Gastrocnemius medialis (tissue), 4 donors: ENCODE results near the gene PGAM5.

Experiments
- POLR2A ChIP-seq, 2 donors: fragments of 450-650 bp; IDR thresholded peaks; one replicate each; pipeline ENCODE4 v1.6.1; 2017; ENCODE audit warnings: antibody characterized with exemption in 2 of 2, mild to moderate bottlenecking in 2 of 2, moderate library complexity in 2 of 2
- TF ChIP-seq, protein P1 (sequence below), 5 experiments: fragments of 450-650 bp in 3 of 5; fragments of 200-600 bp in 2 of 5; sonication (generic) in 2 of 5; IDR thresholded peaks in 4 of 5; conservative IDR thresholded peaks in 1 of 5; 1 replicate in 4 of 5; 2 replicates in 1 of 5; pipeline ENCODE4 v1.5.1; 2016 to 2019; ENCODE audit warnings: antibody characterized with exemption in 5 of 5, mild to moderate bottlenecking in 3 of 5, moderate library complexity in 3 of 5

DNA sequence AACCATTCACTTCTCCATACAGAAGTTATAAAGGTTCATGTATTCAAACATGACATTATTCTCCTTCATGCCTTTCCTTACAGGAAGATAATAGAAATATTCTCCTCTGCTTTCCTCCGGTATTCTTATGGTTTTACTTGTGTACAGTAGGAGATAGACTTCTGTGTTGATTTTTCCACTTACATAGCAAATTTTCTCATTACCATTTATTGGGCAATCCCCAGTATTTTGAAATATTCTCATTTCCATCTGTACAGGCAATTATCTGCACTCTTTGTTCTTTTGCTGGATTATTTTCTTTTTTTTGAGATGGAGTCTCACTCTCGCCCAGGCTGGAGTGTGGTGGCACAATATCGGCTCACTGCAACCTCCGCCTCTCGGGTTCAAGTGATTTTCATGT lies 12.3 kb upstream of the PGAM5 start:
- TF ChIP-seq, protein P1, sequence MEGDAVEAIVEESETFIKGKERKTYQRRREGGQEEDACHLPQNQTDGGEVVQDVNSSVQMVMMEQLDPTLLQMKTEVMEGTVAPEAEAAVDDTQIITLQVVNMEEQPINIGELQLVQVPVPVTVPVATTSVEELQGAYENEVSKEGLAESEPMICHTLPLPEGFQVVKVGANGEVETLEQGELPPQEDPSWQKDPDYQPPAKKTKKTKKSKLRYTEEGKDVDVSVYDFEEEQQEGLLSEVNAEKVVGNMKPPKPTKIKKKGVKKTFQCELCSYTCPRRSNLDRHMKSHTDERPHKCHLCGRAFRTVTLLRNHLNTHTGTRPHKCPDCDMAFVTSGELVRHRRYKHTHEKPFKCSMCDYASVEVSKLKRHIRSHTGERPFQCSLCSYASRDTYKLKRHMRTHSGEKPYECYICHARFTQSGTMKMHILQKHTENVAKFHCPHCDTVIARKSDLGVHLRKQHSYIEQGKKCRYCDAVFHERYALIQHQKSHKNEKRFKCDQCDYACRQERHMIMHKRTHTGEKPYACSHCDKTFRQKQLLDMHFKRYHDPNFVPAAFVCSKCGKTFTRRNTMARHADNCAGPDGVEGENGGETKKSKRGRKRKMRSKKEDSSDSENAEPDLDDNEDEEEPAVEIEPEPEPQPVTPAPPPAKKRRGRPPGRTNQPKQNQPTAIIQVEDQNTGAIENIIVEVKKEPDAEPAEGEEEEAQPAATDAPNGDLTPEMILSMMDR (IDR thresholded peaks at IDR 0.05 in 4 of 5, conservative IDR thresholded peaks at IDR 0.05 in 1 of 5): no peak
- TF ChIP-seq POLR2A (IDR thresholded peaks at IDR 0.05): no peak
